GM18507 (cell line): ENCODE data around the gene AP1M2.

Experiments used
- DNase-seq: peaks from one replicate; pipeline ENCODE4 v3.0.0; 2011; ENCODE audit warnings: low read depth; ENCODE audit not compliant: insufficient read length; ENCODE audit errors: extremely low spot score
- FAIRE-seq: peaks from 2 replicates; lab custom pipeline; 2011; peaks lifted over from hg19 to GRCh38; lab: Jason Lieb, UNC

AP1M2 gene

GRCh38 chr19:10587022-10587838 lies at the start of gene AP1M2:
Gene AP1M2, minus strand, starts transcription at chr19:10587312. Its CDS starts 81 bp downstream, at chr19:10587231.
- no peak for FAIRE-seq

GRCh38 chr19:10636304-10636972 lies 49.3 kb upstream of the AP1M2 start:
- no peak for DNase-seq
- FAIRE-seq, result no peak

More at GRCh38 chr19:10587022-10587838, at the start of gene AP1M2:
- no peak for DNase-seq

GRCh38 chr19:10634963-10635362 lies 47.9 kb upstream of the AP1M2 start:
- FAIRE-seq (no peak), DNase-seq (no peak)

GRCh38 chr19:10634430-10634829 lies 47.3 kb upstream of the AP1M2 start:
- no peak for DNase-seq
- FAIRE-seq, result no peak

GRCh38 chr19:10631874-10632273 lies 44.8 kb upstream of the AP1M2 start:
- no peak for DNase-seq
- no peak for FAIRE-seq

GRCh38 chr19:10625762-10626138 lies 38.6 kb upstream of the AP1M2 start:
- no peak for DNase-seq
- FAIRE-seq, result no peak

- DNase-seq, result no peak
- no peak for FAIRE-seq
Measured at GRCh38 chr19:10625003-10625761, 38.1 kb upstream of the AP1M2 start, which contains the start of gene SLC44A2. Gene SLC44A2, plus strand, starts transcription at chr19:10625553. Its CDS starts 81 bp downstream, at chr19:10625634.

- no peak for DNase-seq
- FAIRE-seq, result no peak
Measured at GRCh38 chr19:10624585-10624984, 37.5 kb upstream of the AP1M2 start.

- FAIRE-seq (no peak), DNase-seq (no peak)
Measured at GRCh38 chr19:10621966-10622365, 34.9 kb upstream of the AP1M2 start.

- no peak for DNase-seq
- FAIRE-seq, result no peak
Measured at GRCh38 chr19:10620786-10621185, 33.7 kb upstream of the AP1M2 start.

- DNase-seq (no peak), FAIRE-seq (no peak)
Measured at GRCh38 chr19:10618846-10619245, 31.7 kb upstream of the AP1M2 start.

- FAIRE-seq (no peak), DNase-seq (no peak)
Measured at GRCh38 chr19:10617409-10618121, 30.5 kb upstream of the AP1M2 start.

GRCh38 chr19:10615429-10616023 lies 28.4 kb upstream of the AP1M2 start:
- FAIRE-seq (no peak), DNase-seq (no peak)

- DNase-seq (no peak), FAIRE-seq (no peak)
Measured at GRCh38 chr19:10612499-10613119, 25.5 kb upstream of the AP1M2 start.

- DNase-seq (no peak), FAIRE-seq (no peak)
Measured at GRCh38 chr19:10611907-10612306, 24.8 kb upstream of the AP1M2 start.

- no peak for DNase-seq
Measured at GRCh38 chr19:10604460-10604980, 17.4 kb upstream of the AP1M2 start.

GRCh38 chr19:10603873-10604459 lies 16.9 kb upstream of the AP1M2 start:
- FAIRE-seq (peak; percentile 90), DNase-seq (no peak)

More at GRCh38 chr19:10604460-10604980, 17.4 kb upstream of the AP1M2 start:
- no peak for FAIRE-seq
